ENCODE measurements around the gene BTN1A1.
"Not testable (repeated sequence)": the region's sequence is repeated elsewhere in the genome, so short reads cannot be mapped to it uniquely, and the experiment has no call there.

BTN1A1 gene

GRCh38 chr6:26538572-26538902 lies 38.4 kb downstream of the BTN1A1 start:
- FAIRE-seq = no peak

DNA sequence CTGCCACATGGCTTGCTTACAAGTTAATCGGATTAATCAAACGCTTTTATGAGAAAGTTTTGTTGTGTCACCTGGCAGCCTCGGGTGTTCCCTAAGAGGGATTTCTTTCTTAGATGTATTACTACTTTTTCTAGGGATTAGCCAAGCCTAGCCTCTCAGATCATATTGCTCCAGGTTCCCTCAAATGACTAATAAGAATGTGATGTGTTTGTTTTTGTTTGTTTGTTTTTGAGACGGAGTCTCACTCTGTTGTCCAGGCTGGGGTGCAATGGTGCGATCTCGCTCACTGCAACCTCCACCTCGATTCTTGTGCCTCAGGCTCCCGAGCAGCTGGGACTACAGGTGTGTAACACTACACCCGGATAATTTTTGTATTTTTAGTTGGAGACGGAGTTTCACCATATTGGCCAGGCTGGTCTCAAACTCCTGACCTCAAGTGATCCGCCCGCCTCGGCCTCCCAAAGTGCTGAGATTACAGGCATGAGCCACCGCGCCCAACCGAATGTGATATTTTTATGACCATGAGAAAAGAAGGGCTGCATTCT lies 39.0 kb downstream of the BTN1A1 start:
- FAIRE-seq = no peak

DNA sequence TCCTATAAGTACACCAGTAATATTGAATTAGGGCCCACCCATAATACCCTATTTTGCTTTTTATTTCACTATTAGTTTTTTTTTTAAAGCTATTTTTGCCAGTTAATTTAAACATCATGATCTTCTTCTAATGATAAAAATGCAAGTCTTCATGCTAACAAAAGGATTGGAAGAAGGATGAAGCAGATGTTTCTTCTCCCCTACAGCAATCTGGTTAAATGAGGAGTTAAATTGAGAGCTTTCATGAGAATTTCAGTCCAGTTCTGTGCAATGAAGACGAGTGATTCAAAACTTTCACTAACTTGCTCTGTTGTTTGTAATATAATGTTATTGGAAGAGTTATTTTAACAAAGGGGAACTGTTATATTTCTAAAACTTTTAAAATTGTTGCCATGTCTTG lies 41.5 kb downstream of the BTN1A1 start:
- no peak for FAIRE-seq

DNA sequence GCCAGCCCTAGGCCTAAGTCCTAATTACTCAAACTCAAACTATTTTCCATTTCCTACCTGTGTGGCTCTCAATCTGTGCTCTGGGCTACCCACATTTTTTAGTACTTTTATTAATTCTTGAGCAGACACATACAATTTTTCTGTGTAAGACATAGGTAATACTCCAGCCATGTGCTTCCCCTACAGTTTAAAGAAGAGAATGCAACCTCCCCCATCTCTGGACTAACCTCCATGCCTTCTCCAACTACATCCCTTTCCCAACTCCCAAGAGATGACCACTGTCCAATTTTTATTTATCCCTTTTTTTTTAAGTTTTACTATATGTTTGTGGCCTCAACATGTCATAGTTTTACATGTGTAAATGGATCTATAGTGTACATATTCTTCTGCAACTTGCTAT lies 43.9 kb downstream of the BTN1A1 start:
- FAIRE-seq = no peak

- no peak for FAIRE-seq
Observed at GRCh38 chr6:26544473-26544872, 44.4 kb downstream of the BTN1A1 start.

- no peak for FAIRE-seq
Observed at GRCh38 chr6:26545627-26546026, 45.5 kb downstream of the BTN1A1 start.

DNA sequence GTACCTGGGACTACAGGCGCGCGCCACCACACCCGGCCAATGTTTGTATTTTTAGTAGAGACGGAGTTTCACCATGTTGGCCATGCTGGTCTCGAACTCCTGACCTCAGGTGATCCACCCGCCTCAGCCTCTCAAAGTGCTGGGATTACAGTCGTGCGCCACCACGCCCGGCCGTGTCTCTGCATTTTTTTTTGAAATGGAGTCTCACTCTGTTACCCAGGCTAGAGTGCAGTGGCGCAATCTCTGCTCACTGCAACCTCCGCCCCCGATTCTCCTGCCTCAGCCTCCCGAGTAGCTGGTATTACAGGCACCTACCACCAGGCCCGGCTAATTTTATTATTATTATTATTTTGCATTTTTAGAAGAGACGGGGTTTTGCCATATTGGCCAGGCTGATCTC lies 47.3 kb downstream of the BTN1A1 start:
- FAIRE-seq = not testable (repeated sequence)

GRCh38 chr6:26550250-26550993 lies 50.3 kb downstream of the BTN1A1 start:
- FAIRE-seq = no peak

DNA sequence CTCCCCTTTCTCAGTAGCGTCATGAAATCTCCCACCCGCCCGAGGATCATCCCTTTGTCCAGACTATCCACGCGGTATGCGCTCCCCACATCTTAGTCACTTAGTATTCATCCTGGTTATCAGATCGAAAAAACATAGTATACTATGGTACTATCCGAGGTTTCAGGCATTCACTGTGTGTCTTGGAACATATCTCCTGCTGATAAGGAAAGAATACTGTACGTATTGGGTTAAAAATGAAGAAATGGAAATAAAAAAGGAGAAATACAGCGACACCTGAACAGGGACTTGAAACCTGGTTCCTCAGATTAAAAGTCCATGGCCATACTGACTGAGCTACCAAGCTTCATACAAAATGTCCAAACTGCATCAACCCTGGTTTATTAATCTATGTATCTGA lies 52.1 kb downstream of the BTN1A1 start:
- FAIRE-seq = no peak

- FAIRE-seq = no peak
Observed at GRCh38 chr6:26552640-26553188, 52.6 kb downstream of the BTN1A1 start.

- FAIRE-seq = no peak
Observed at GRCh38 chr6:26553264-26553634, 53.1 kb downstream of the BTN1A1 start.

DNA sequence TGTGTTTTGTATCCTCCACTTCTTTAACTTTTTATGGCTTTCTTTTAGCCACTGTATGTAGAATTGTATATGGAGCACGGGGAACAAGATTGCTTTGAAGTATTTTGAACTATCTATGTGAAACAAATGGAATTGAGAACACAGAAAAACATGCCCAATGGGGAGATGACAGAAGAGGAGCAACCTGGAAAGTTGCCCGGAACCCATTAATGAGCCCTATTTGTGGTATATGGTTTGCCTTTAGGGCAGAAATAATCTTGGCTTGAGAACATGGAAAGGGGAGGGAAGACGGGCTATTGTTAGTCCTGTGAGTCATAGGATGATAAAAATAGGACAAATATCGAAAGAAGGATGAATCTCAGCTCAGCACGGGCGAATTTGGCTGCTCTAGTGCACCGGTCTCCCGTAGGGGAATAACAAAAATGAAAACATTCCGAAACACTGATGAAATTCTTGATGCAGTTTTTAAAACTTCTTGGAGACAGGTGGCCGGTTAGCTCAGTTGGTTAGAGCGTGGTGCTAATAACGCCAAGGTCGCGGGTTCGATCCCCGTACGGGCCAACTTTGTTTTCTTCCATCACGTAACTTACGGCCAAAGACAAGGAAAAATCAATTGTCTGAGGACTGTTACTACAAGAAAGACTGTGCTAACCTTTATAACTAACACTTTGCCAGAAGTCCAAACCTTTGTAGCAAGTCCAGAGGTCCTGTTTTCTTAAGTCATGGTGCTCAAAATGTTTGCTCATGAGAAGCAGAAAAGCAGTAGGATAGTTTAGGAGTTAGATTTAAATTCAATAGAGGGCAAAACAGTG lies 53.7 kb downstream of the BTN1A1 start:
- no peak for FAIRE-seq

DNA sequence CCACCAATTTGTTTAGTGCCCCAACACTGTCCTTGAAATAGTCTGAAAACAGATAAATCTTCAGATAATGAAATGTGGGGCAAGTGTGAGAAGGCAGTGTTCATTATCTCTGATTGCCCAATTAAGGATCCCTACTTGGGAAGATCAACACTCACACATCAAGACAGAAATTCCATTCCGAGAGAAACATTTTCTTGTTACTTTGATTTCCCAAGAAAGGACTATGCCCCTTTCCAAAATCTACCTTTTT lies 54.3 kb downstream of the BTN1A1 start:
- no peak for FAIRE-seq

DNA sequence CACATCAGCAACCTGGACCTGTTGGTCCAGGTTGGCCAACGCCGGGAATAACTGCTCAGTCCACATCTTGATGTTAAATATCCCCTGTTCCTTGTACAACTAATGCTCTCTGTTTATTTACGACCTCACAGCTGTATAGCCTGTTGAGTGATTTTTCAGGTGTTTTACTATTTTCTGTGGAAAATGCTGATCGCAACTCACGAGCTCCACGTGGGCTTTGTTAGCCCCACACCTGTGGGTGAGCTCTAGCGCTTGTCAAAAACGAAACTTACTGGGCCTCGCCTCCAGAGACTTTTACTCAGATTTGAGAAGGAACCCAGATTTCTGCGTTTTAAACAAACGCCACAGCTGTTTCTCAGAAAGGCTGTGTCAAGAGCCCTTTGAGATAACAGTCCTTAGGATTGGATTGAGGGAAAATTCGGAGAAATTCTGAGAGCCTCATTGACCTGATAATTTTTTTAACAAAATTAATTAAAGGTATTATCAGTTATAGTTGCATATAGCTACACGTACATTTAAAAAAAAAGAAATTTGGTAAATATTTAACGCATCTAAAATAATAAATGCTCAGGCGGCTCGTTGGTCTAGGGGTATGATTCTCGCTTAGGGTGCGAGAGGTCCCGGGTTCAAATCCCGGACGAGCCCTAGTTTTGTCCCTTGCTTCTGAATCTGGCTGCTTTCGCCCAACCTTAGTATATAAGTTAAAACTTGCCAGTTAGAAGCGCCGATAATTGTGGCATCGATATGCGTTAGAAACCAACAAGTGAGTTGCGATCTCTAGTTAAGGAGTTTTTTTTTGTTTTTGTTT lies 54.8 kb downstream of the BTN1A1 start:
- no peak for FAIRE-seq

GRCh38 chr6:26555505-26556262 lies 55.6 kb downstream of the BTN1A1 start:
- FAIRE-seq = no peak

DNA sequence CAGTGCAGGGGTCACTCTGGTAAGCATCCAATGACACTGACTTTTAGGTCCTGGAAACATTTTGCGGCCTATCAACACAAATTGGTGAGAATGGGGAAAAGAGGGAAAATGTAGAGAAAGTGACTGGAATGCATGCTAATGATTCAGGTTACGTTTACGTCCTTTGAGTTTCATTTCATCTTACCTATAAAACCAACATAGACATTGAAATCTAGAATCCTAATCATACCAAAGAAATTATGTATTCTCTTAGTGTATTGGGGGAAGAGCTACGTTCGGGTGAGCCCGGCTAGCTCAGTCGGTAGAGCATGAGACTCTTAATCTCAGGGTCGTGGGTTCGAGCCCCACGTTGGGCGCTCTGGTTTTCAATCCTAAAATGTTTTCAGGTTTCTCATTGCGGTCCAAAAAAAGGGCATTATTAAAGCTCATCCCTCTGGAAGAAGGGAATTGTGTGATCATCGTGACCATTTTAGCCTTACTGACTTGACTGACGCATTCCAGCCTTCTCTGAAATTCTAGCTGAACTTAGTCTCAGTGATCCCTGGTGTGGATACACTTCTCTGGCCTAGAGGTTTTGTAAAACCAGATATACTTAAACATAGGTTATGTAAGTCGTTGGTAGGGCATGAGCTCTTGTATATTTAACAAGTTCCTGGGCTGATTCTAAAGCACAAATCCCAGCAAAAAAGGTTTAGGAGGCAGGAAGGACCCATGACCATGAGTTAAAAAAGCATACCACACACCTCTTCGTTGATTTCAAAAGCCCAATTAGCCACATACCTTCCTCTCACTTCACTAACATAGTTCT lies 56.4 kb downstream of the BTN1A1 start:
- no peak for FAIRE-seq

Measured in endometrium (tissue), 2 donors.